Suppressor macrophage (primary cell): ENCODE data around the gene C1QTNF1.

ENCODE experiments used
- DNase-seq, 4 experiments: peaks; one replicate each; pipeline ENCODE4 v3.0.0-alpha.2; 2020 to 2022
- total RNA-seq, 17 experiments: gene quantifications; one replicate each; lab custom pipeline; 2026; ENCODE audit warnings: mixed read lengths in 6 of 17, inconsistent platforms in 3 of 17; lab: John Stamatoyannopoulos, UW

Gene C1QTNF1, protein sequence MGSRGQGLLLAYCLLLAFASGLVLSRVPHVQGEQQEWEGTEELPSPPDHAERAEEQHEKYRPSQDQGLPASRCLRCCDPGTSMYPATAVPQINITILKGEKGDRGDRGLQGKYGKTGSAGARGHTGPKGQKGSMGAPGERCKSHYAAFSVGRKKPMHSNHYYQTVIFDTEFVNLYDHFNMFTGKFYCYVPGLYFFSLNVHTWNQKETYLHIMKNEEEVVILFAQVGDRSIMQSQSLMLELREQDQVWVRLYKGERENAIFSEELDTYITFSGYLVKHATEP
- 0 to 8.6 (median 0.72) reads per million in 17 experiments for total RNA-seq

GRCh38 chr17:79023886-79024771, at the start of gene C1QTNF1:
Gene C1QTNF1, plus strand, starts transcription at chr17:79024169. Its CDS starts 19,800 bp downstream, at chr17:79043969.
- peak in 3 of 4 experiments; percentile 27 to 49 (median 48) for DNase-seq

GRCh38 chr17:78974635-78975591, 49.1 kb upstream of the C1QTNF1 start:
- DNase-seq, result peak; percentile 5 to 55 (median 34)

GRCh38 chr17:78976907-78977680, 46.9 kb upstream of the C1QTNF1 start:
- DNase-seq, result no peak

DNA sequence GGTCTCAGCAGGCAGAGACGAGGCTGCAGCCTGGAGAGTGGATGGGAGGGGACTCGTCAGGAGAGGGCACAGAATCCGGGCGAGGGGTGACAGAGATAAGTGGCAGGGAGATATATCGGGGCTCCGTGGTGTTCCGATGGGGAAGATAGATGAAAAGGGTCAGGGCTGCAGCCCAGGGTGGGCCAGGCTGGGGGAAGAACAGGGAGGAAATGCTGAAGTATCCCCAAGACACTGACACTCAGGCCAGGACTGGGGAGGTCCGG, 46.4 kb upstream of the C1QTNF1 start:
- no peak for DNase-seq

DNA sequence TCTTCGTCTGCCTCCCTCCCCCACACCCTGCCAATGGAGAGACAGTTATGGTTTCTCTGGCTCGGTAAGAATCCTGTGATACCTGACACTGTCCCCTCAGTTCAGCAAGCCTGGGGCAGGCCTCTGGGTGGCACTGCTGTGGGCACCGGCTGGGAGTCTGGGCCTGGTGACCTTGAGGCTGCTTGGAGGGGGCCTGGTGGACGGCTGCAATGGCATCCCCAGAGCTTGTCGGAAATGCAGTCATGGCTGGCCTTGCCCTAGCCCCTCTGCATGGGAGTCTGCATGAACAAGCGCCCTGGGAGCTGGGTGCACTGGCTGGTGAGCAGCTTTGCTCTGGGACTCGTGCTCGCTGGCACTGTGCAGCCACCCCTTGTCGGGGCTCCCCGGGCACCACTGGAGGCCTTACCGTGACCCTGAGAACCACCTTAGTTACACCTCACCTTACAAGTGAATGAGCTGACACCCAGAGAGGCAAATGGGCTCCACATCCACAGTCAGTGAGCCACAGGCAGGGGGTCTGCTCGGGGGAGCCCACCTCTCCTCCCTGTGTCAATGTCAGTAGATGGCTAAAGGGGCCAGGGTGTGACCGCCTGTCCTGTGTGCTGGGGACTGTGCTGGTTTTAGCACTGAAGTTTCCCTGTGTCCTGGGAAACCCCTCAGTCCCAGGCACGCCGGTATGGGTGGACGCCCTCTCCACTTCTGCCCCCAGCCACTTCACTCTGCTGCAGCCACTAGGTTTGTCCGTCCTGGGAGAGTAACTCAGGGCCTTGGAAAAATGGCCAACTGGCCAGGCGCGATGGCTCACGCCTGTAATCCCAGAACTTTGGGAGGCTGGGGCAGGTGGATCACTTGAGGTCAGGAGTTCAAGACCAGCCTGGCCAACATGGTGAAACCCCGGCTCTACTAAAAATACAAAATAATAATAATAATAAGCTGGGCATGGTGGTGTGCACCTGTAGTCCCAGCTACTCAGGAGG, 45.7 kb upstream of the C1QTNF1 start:
- DNase-seq, result no peak

DNA sequence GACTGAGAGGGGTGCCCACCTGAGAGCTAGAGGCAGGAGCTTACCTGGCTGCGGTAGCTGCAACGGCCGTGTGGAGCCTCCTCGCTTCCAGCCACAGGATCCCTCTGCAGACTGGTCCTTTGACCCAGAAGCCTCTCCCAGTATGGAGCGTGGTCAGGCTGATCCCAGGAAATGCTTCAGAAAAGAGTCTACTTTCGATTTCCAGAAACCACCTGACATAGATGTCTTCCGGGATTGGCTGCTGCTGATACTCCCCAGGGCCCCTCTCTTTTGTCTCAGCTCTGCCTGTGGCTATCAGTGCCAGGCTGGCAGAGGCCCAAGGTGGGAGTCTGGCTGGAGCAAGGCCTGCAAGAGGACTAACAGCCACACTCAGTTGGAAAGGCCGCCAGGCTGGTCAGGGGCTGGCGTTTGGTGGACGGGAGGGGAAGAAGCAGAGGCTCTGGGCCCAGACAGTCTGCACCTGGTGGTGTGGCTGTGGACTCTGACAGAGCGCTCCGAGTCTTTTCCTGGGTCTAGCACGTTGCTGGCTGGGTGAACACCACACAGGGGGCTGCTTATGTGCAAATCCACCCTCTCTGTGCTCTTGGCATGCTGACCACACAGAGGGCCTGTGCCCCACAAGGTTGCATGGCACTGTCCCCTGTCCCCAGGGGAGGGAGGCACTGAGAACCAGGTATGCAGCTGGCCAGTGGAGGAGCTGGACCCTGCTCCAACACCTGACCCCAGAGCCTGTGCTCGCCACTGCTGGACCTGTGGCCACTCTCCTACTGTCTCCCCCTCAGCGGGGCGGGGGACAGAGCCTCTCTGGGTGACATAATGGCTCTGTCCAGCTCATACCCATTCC, 44.0 kb upstream of the C1QTNF1 start, which contains the start of gene LGALS3BP:
TSS of gene LGALS3BP (minus strand) at position 144 of the 844 bp plus-strand sequence. CDS start 2,732 bp downstream, outside the sequence.
- DNase-seq, result peak in 3 of 4 experiments; percentile 30 to 36 (median 34)

DNA sequence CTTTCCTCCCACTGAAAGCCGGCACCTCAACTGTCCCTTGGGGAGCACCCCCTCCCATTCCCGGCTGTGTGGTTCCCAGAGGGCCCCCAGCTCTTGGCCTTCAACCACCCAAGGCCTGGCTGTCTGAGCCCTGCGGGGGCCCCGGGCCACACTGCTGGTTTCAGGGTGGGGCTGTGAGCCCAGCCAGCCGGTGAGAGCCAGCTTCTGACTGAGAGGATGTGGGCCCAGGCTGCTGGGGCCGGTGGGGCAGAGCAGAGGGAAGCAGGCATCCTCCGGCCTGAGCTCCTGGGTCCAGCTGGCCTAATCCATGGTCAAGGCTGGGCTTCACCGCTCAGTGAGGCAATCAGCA, 43.4 kb upstream of the C1QTNF1 start:
- DNase-seq, result no peak

- no peak for DNase-seq
Observed at GRCh38 chr17:78981010-78981888, 42.7 kb upstream of the C1QTNF1 start.

DNA sequence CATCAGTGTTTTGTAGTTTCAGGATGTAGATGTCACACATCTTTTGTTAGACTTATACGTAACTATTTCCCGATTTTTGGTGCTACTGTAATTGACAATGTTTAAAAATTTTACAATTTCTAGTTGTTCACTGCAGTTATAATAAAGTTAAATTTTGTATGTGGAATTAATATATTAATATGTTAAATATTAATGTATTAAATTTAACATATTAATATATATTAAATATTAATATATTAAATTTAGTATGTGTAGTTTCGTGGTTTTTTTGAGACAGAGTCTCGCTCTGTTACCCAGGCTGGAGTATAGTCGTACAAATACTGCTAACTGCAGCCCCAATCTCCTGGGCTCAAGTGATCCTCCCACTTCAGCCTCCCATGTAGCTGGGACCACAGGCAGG, 38.6 kb upstream of the C1QTNF1 start:
- no peak for DNase-seq

GRCh38 chr17:78986048-78986648, 37.8 kb upstream of the C1QTNF1 start:
- peak; percentile 76 to 92 (median 86) for DNase-seq

- peak; percentile 72 to 87 (median 79) for DNase-seq
Observed at GRCh38 chr17:78986649-78987328, 37.2 kb upstream of the C1QTNF1 start.

GRCh38 chr17:78988152-78988551, 35.8 kb upstream of the C1QTNF1 start:
- peak; percentile 17 to 47 (median 36) for DNase-seq

GRCh38 chr17:78990349-78991016, 33.5 kb upstream of the C1QTNF1 start:
- DNase-seq, result no peak

DNA sequence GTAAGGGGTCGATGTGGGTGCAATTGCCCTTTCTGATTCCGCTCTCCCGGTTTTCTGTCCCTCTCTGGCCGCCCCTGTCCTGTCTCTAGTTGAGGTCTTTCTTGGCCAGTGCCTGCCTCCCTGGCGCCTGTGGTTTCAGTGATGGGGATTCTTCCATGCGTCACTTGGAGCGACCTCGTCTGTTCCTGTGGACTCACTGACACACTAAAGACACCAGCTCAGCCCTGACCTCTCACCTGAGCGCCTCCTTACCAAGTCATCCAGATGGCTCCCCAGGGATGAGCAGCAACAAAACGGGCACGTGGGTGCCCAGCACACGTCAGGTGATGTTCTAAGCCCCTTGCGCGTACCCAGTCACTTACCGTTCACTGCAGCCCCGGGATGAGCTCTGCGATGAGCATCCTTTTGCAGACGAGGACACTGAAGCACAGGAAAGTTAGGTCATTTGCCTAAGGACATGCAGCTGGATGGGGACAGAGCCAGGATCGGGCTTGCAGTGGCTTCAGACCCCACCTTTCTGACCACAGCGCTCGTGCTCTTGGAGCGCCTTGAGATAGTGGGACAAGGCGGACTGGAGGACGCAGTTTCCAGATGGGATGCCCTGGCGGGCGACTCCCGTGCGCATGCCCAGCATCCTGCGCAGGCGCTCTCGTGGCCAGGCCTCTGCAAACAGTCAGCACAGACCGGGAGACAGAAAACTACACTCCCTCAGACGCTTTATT, 32.8 kb upstream of the C1QTNF1 start:
- DNase-seq, result no peak

DNA sequence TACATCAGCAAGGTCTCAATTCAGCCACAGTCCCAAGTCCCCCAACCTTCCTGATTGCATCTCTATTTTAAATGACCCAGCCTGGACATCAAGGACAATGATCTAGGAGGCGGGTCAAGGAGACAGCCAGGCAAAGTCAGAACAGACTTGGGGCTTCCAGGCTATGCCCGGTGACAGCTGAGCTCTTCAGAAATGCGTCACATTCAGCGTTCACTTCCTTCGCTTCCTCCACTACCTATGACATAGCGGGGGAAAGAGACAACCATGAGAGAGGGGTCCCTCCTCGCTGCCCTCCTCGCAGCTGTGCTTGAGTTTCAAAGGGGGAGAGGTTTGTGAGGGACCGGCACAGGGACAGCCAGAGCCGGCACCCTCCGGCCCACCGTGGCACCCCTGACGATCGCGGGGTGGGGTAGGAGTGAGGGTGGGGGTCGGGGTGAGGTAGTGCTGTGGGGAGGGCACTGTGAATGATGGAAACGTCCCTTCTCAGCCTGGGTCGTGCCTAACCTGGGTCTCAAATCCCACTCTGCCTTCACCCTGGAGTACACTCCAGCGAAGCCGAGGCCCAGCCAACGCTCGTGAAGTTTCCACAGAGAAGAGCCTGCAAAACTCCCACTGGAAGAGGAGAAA, 31.9 kb upstream of the C1QTNF1 start:
- no peak for DNase-seq
